Sigmoid colon (tissue), 7 donors: ENCODE data around the gene EHD4. TPM values are rescaled to one million over a fixed set of nuclear protein-coding genes. Genes with fewer than 3 reads are reported as not detected.

ENCODE experiments used
- DNase-seq: peaks from one replicate; pipeline ENCODE4 v3.0.0-alpha.2; 2019
- H3K27ac ChIP-seq, 4 donors: fragments of 200-600 bp; sonication (generic); one replicate each; pipeline ENCODE4 v1.5.1; 2016 to 2019; ENCODE audit warnings: mild to moderate bottlenecking in 1 of 4
- H3K27me3 ChIP-seq, 3 donors: fragments of 200-600 bp; sonication (generic); one replicate each; pipeline ENCODE4 v1.5.1; 2019; ENCODE audit warnings: mild to moderate bottlenecking in 1 of 3
- H3K36me3 ChIP-seq, 4 donors: fragments of 200-600 bp; sonication (generic); one replicate each; pipeline ENCODE4 v1.5.1; 2016 to 2019
- H3K4me1 ChIP-seq, 4 donors: fragments of 200-600 bp; sonication (generic); one replicate each; pipeline ENCODE4 v1.5.1; 2017 to 2019
- H3K4me3 ChIP-seq, 4 donors: fragments of 200-600 bp; sonication (generic); one replicate each; pipeline ENCODE4 v1.5.1; 2017 to 2019; ENCODE audit warnings: mild to moderate bottlenecking in 2 of 4, moderate library complexity in 1 of 4
- H3K9me3 ChIP-seq, 4 donors: fragments of 200-600 bp in 3 of 4; sonication (generic) in 3 of 4; one replicate each; pipeline versions ENCODE4 v1.5.1 to v1.6.1; 2013 to 2019
- EP300 ChIP-seq, 4 donors: sonication (generic); formaldehyde crosslinking; IDR thresholded peaks; one replicate each; pipeline ENCODE4 v1.6.1; 2017; ENCODE audit warnings: antibody characterized with exemption in 4 of 4
- POLR2A ChIP-seq, 2 donors: fragments of 450-650 bp; IDR thresholded peaks; one replicate each; pipeline ENCODE4 v1.6.1; 2016; ENCODE audit warnings: antibody characterized with exemption in 2 of 2, mild to moderate bottlenecking in 2 of 2, moderate library complexity in 2 of 2
- POLR2AphosphoS5 ChIP-seq, 4 donors: sonication (generic); formaldehyde crosslinking; IDR thresholded peaks; one replicate each; pipeline ENCODE4 v1.6.1; 2017; ENCODE audit warnings: antibody characterized with exemption in 4 of 4
- WGBS, 2 donors: extraction: QIAGEN DNeasy Blood & Tissue Kit; methylation state at CpG; one replicate each; pipeline ENCODE4 v1.1.7; 2013; 5-methylcytosine and 5-hydroxymethylcytosine counted together
- intact Hi-C: fragments of 100-400 bp; cut with DNase I; formaldehyde crosslinking; loops from one replicate; pipeline ENCODE4 v1.15.1; 2023
- polyA plus RNA-seq, 3 donors: library from polyadenylated mRNA; stranded (reverse); fragments of 200-250 nt; gene quantifications; one replicate each; pipeline ENCODE4 v1.2.3, GENCODE V29; 2013
- total RNA-seq, 4 donors: library from RNA; depleted of rRNA; stranded (reverse); fragments of >200 nt; gene quantifications; one replicate each; pipeline ENCODE4 v1.1.0, GENCODE V29; 2016
- TF ChIP-seq, protein P1 (sequence below), 4 experiments: fragments of 450-650 bp in 3 of 4; fragments of 200-600 bp in 1 of 4; IDR thresholded peaks; one replicate each; pipeline ENCODE4 v1.5.1; 2016 to 2019; ENCODE audit warnings: antibody characterized with exemption in 4 of 4, mild to moderate bottlenecking in 3 of 4, moderate library complexity in 2 of 4
- donor health status: healthy with polysubstance abuse.
- donor health status: Bipolar disorder and iron deficiency.
- donor health status: healthy.

The EHD4 gene
- total and polyA plus RNA-seq, 7 donors = 8.9 to 37.0 (median 13.0) TPM

DNA sequence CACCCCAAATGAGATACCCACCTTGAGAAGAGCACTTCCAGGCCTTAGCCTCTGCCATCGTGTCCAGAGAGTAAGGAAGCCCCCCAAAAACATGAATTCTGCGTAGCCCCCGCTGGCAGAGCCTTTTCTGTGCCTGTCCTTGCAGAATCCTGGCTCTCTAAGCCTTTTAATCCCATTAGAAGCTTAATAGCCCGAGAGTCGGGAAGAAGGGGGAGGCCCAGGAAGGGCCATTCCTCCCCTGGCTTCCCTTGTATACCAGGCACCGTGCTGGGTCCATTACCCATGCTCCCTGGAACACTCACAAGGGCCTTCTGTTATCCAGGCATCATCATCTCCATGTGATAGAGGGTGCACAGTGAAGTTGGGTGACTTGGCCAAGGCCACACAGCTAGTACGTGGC, 85.6 kb downstream of the EHD4 start:
- peaks cover 0 to 12% (median 9%) of the 10 kb centered on the region in 4 donors for H3K4me1 ChIP-seq
- no peak overlapping the region for H3K4me3 ChIP-seq
- H3K27me3 ChIP-seq = peaks cover 0 to 6% (median 5%) of the 10 kb centered on the region in 3 donors
- WGBS, 2 donors = 92 to 93% methylated on average over 7 of the region's 7 CpGs
- H3K9me3 ChIP-seq = no peaks in the 10 kb centered on the region
- H3K27ac ChIP-seq = no peak overlapping the region
- intact Hi-C loops = no loop called here
- TF ChIP-seq, protein P1, sequence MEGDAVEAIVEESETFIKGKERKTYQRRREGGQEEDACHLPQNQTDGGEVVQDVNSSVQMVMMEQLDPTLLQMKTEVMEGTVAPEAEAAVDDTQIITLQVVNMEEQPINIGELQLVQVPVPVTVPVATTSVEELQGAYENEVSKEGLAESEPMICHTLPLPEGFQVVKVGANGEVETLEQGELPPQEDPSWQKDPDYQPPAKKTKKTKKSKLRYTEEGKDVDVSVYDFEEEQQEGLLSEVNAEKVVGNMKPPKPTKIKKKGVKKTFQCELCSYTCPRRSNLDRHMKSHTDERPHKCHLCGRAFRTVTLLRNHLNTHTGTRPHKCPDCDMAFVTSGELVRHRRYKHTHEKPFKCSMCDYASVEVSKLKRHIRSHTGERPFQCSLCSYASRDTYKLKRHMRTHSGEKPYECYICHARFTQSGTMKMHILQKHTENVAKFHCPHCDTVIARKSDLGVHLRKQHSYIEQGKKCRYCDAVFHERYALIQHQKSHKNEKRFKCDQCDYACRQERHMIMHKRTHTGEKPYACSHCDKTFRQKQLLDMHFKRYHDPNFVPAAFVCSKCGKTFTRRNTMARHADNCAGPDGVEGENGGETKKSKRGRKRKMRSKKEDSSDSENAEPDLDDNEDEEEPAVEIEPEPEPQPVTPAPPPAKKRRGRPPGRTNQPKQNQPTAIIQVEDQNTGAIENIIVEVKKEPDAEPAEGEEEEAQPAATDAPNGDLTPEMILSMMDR (IDR thresholded peaks at IDR 0.05) = no peak
- TF ChIP-seq POLR2AphosphoS5 (IDR thresholded peaks at IDR 0.05) (no peak), POLR2A (IDR thresholded peaks at IDR 0.05) (no peak), EP300 (IDR thresholded peaks at IDR 0.05) (no peak)
- no peaks in the 10 kb centered on the region for H3K36me3 ChIP-seq
- DNase-seq = no peak

DNA sequence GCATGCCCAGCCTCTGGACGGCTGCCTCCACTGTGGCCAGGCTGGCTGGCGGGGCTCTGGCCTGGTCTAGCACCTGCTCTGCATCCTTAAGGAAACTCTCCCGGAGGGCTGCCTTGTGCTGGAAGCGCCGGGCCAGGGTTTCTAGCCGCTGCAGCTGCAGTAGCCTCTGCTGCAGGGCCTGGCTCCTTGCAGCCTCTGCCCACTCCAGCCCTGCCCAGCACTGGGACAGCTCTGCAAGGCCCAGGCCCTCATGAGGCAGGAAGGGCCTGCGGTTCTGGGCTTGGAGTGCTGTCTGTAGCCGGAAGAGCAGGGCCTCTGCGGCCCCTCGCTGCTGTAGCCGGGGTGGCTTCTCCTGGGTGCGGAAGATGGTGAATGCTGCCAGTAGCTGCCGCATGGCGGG, 86.5 kb downstream of the EHD4 start:
- intact Hi-C loops = no loop called here
- Histone ChIP-seq H3K9me3 (no peaks in the 10 kb centered on the region), H3K4me3 (no peak overlapping the region), H3K36me3 (no peaks in the 10 kb centered on the region), H3K4me1 (peaks cover 0 to 17% (median 12%) of the 10 kb centered on the region in 4 donors), H3K27me3 (peaks cover 0 to 15% (median 9%) of the 10 kb centered on the region in 3 donors), H3K27ac (no peak overlapping the region)
- no peak for DNase-seq
- TF ChIP-seq POLR2AphosphoS5 (IDR thresholded peaks at IDR 0.05) (no peak), POLR2A (IDR thresholded peaks at IDR 0.05) (no peak), EP300 (IDR thresholded peaks at IDR 0.05) (no peak)
- TF ChIP-seq, protein P1 (IDR thresholded peaks at IDR 0.05) = no peak
- 96 to 97% methylated on average over 14 of the region's 14 CpGs for WGBS, 2 donors

DNA sequence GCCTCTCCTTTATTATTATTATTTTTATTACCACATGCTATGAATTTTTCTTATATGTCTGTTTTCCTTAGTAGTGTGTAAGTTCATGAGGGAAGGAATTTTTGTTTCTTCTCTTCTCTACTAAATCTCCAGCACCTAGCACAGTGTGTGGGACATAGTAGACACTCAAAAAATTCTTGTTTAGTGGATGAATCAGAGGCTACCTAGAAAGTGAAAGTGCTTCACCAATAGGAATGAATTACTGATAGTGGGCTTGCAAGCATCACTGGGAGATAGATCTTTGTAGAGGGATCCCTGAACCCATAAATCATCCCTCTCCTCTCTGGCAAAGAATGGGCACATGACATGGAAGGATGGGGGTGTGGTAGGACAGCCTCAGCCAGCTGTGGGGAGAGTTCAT, 87.0 kb downstream of the EHD4 start:
- H3K27me3 ChIP-seq = peaks cover 0 to 20% (median 9%) of the 10 kb centered on the region in 3 donors
- H3K9me3 ChIP-seq = no peaks in the 10 kb centered on the region
- TF ChIP-seq POLR2A (IDR thresholded peaks at IDR 0.05) = no peak
- TF ChIP-seq, protein P1 (IDR thresholded peaks at IDR 0.05) = no peak
- TF ChIP-seq EP300 (IDR thresholded peaks at IDR 0.05) = no peak
- TF ChIP-seq POLR2AphosphoS5 (IDR thresholded peaks at IDR 0.05) = no peak
- no peak overlapping the region for H3K27ac ChIP-seq
- intact Hi-C loops = no loop called here
- peaks cover 0 to 17% (median 12%) of the 10 kb centered on the region in 4 donors for H3K4me1 ChIP-seq
- DNase-seq = no peak
- H3K4me3 ChIP-seq = no peak overlapping the region
- no peaks in the 10 kb centered on the region for H3K36me3 ChIP-seq

DNA sequence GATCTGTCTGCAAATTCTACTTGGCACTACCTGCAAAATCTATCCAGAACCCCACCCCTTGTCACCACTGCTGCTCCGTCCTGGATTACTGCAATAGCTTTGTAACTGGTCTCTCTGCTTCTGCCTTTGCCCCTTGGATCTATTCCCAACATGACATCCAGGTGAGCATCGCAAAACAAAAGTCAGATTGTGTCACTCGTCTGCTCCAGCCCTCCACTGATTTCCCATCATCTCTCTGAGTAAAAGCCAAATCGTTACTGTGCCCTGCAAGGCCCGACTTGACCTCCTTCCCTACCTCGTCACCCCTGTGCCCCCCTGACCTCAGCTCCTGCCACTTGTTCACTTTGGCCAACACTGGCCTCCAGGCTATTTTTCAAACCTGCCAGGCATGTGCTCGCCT, 87.9 kb downstream of the EHD4 start:
- Histone ChIP-seq H3K27me3 (peaks cover 0 to 28% (median 9%) of the 10 kb centered on the region in 3 donors), H3K36me3 (no peaks in the 10 kb centered on the region), H3K4me1 (peaks cover 0 to 17% (median 12%) of the 10 kb centered on the region in 4 donors), H3K4me3 (no peak overlapping the region), H3K27ac (no peak overlapping the region), H3K9me3 (no peaks in the 10 kb centered on the region)
- DNase-seq = no peak
- TF ChIP-seq, protein P1 (IDR thresholded peaks at IDR 0.05) = no peak
- TF ChIP-seq POLR2A (IDR thresholded peaks at IDR 0.05) (no peak), EP300 (IDR thresholded peaks at IDR 0.05) (no peak), POLR2AphosphoS5 (IDR thresholded peaks at IDR 0.05) (no peak)
- 73 to 86% methylated on average over 7 of the region's 7 CpGs for WGBS, 2 donors
- intact Hi-C loops = no loop called here

DNA sequence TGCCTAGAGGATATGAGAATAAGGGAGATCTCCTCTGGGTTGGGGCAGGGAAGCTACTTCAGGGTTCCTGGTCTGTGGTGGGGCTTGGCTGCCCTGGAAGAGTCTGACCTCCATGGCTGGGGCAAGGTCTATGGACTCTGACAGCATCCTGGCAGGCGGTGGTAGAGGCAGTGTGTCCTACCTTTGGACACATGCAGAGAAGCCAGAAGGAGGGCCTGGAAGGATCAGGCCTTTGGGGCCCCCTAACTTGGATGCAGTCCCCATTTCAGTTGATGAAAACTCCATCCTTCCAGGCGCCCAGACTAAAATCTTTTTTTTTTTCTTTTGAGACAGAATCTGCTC, 88.9 kb downstream of the EHD4 start:
- TF ChIP-seq EP300 (IDR thresholded peaks at IDR 0.05) = no peak
- TF ChIP-seq POLR2AphosphoS5 (IDR thresholded peaks at IDR 0.05) = no peak
- no peak for TF ChIP-seq POLR2A (IDR thresholded peaks at IDR 0.05)
- TF ChIP-seq, protein P1 (IDR thresholded peaks at IDR 0.05) = no peak
- intact Hi-C loops = no loop called here
- Histone ChIP-seq H3K4me1 (peaks cover 0 to 17% (median 12%) of the 10 kb centered on the region in 4 donors), H3K27me3 (peaks cover 0 to 33% (median 9%) of the 10 kb centered on the region in 3 donors), H3K9me3 (no peaks in the 10 kb centered on the region), H3K36me3 (no peaks in the 10 kb centered on the region), H3K4me3 (no peak overlapping the region), H3K27ac (no peak overlapping the region)
- whole genome bisulfite sequencing, 2 donors = 88 to 94% methylated on average over 2 of the region's 2 CpGs
- no peak for DNase-seq
